ENCODE results near the gene CNBD2. TPM values are rescaled to one million over a fixed set of nuclear protein-coding genes. Genes with fewer than 3 reads are reported as not detected.
"Not testable (repeated sequence)": the region's sequence is repeated elsewhere in the genome, so short reads cannot be mapped to it uniquely, and the experiment has no call there.

The CNBD2 gene
- total and polyA plus RNA-seq, 10 of the 15 experiments (the other 5 are each of a cell fraction or from before 2014, with no cell fraction given): 0.86 to 7.4 (median 4.6) TPM

DNA sequence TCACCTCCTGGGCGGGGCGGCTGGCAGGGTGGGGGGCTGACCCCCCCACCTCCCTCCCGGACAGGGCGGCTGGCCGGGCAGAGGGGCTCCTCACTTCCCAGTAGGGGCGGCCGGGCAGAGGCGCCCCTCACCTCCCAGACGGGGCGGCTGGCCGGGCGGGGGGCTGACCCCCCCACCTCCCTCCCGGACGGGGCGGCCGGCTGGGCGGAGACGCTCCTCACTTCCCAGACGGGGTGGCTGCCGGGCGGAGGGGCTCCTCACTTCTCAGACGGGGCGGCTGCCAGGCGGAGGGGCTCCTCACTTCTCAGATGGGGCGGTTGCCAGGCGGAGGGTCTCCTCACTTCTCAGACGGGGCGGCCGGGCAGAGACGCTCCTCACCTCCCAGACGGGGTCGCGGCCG, 32.9 kb downstream of the CNBD2 start:
- DNase-seq (ENCODE audit: low read depth, low spot score); H3K9me3 ChIP-seq (replicated peaks; ENCODE audit: control insufficient read depth, insufficient read depth, low read length); H3K4me2 ChIP-seq (ENCODE audit: control insufficient read depth, insufficient read depth); H3K36me3 ChIP-seq (ENCODE audit: control insufficient read depth in 2 of 2, insufficient read depth in 2 of 2, low read length in 1 of 2); H4K20me1 ChIP-seq (ENCODE audit: control insufficient read depth, insufficient read depth); in situ Hi-C loops (cut with MboI); intact Hi-C loops (cut with micrococcal nuclease; ENCODE audit: unreplicated experiment); H3K4me1 ChIP-seq (ENCODE audit: control insufficient read depth, insufficient read depth, low read length); CTCF ChIA-PET; FAIRE-seq; RAD21 ChIA-PET (ENCODE audit: unreplicated experiment); H2AFZ ChIP-seq (ENCODE audit: control insufficient read depth, low read depth, low read length); H3K27ac ChIP-seq (ENCODE audit: control insufficient read depth, insufficient read depth); H3K9ac ChIP-seq (ENCODE audit: control insufficient read depth, insufficient read depth, low read length); H3K4me3 ChIP-seq; H3K79me2 ChIP-seq (ENCODE audit: control insufficient read depth, insufficient read depth, low read length); ATAC-seq; SMC1A ChIA-PET (ENCODE audit: uncharacterized antibody, unreplicated experiment); POLR2A ChIA-PET; H3K27me3 ChIP-seq (replicated peaks in 1 of 2; ENCODE audit: control insufficient read depth in 2 of 2, insufficient read depth in 2 of 2, low read length in 1 of 2); BruUV-seq (replicated peaks): not testable (repeated sequence)
- WGBS (ENCODE audit: insufficient coverage, insufficient replicate concordance, low lambda C conversion rate, missing lambda C conversion rate): 84% methylated on average over 11 of the region's 34 CpGs

DNA sequence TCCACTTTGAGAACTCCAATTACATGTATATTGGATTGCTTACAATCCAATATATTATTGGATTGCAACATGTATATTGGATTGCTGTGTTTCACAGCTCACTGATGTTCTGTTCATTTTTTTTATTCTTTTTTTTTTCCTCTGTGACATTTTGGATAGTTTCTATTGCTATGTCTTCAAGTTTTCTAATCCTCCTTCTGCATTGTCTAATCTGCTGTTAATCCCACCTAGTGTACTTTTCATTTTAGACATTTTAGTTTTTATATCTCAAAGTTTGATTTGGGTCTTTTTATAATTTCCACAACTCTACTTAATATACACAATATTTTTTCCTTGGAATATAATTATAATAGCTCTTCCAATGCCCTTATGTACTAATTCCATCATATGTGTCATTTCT, 34.5 kb downstream of the CNBD2 start:
- no peak for FAIRE-seq
- DNase-seq (ENCODE audit: low read depth, low spot score): no peak
- Histone ChIP-seq H3K4me2 (ENCODE audit: control insufficient read depth, insufficient read depth) (no peak overlapping the region), H3K9me3 (replicated peaks; ENCODE audit: control insufficient read depth, insufficient read depth, low read length) (no peaks in the 10 kb centered on the region; the same call in 2 of the 3 replicates), H2AFZ (ENCODE audit: control insufficient read depth, low read depth, low read length) (no peak overlapping the region), H3K27me3 (replicated peaks in 1 of 2; ENCODE audit: control insufficient read depth in 2 of 2, insufficient read depth in 2 of 2, low read length in 1 of 2) (no peaks in the 10 kb centered on the region), H3K79me2 (ENCODE audit: control insufficient read depth, insufficient read depth, low read length) (no peaks in the 10 kb centered on the region), H3K9ac (ENCODE audit: control insufficient read depth, insufficient read depth, low read length) (no peak overlapping the region), H4K20me1 (ENCODE audit: control insufficient read depth, insufficient read depth) (no peaks in the 10 kb centered on the region), H3K27ac (ENCODE audit: control insufficient read depth, insufficient read depth) (no peak overlapping the region), H3K4me3 (no peak overlapping the region), H3K36me3 (ENCODE audit: control insufficient read depth in 2 of 2, insufficient read depth in 2 of 2, low read length in 1 of 2) (no peaks in the 10 kb centered on the region), H3K4me1 (ENCODE audit: control insufficient read depth, insufficient read depth, low read length) (no peaks in the 10 kb centered on the region)
- intact Hi-C loops (cut with micrococcal nuclease; ENCODE audit: unreplicated experiment) (no loop called here), in situ Hi-C loops (cut with MboI) (no loop called here)
- ChIA-PET POLR2A (no interaction called here), CTCF (interaction anchor here (1.7 to 3.3 kb wide), 2 partner anchors 9 to 135 kb away, joined by 12 to 24 read pairs; no protein-coding TSS in a partner anchor), SMC1A (ENCODE audit: uncharacterized antibody, unreplicated experiment) (interaction anchor here (0.8 to 1.0 kb wide), 2 partner anchors 10 to 64 kb away, joined by 3 to 4 read pairs; no protein-coding TSS in a partner anchor), RAD21 (ENCODE audit: unreplicated experiment) (no interaction called here)
- no peak for ATAC-seq
- no TSS peak for BruUV-seq (replicated peaks)
- TF ChIP-seq HDAC6 (IDR thresholded peaks at IDR 0.05; ENCODE audit: unreplicated experiment) (no peak), ESRRA (IDR thresholded peaks at IDR 0.05; ENCODE audit: low read length) (no peak), TCF7 (IDR thresholded peaks at IDR 0.05; ENCODE audit: borderline replicate concordance) (no peak), NFXL1 (IDR thresholded peaks at IDR 0.05; ENCODE audit: borderline replicate concordance) (no peak), LARP7 (IDR thresholded peaks at IDR 0.05) (no peak), KAT2A (conservative IDR thresholded peaks at IDR 0.05; ENCODE audit: control insufficient read depth, low read depth, low read length) (no peak), ZNF384 (IDR thresholded peaks at IDR 0.05; ENCODE audit: borderline replicate concordance, low read depth, low read length) (no peak), RB1 (IDR thresholded peaks at IDR 0.05; ENCODE audit: borderline replicate concordance) (no peak), SMARCA5 (IDR thresholded peaks at IDR 0.05) (no peak), NR2F1 (conservative IDR thresholded peaks at IDR 0.05) (no peak)
- TF ChIP-seq, protein P1, sequence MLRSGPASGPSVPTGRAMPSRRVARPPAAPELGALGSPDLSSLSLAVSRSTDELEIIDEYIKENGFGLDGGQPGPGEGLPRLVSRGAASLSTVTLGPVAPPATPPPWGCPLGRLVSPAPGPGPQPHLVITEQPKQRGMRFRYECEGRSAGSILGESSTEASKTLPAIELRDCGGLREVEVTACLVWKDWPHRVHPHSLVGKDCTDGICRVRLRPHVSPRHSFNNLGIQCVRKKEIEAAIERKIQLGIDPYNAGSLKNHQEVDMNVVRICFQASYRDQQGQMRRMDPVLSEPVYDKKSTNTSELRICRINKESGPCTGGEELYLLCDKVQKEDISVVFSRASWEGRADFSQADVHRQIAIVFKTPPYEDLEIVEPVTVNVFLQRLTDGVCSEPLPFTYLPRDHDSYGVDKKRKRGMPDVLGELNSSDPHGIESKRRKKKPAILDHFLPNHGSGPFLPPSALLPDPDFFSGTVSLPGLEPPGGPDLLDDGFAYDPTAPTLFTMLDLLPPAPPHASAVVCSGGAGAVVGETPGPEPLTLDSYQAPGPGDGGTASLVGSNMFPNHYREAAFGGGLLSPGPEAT (IDR thresholded peaks at IDR 0.05; ENCODE audit: low read depth): no peak
- TF ChIP-seq, protein P2, sequence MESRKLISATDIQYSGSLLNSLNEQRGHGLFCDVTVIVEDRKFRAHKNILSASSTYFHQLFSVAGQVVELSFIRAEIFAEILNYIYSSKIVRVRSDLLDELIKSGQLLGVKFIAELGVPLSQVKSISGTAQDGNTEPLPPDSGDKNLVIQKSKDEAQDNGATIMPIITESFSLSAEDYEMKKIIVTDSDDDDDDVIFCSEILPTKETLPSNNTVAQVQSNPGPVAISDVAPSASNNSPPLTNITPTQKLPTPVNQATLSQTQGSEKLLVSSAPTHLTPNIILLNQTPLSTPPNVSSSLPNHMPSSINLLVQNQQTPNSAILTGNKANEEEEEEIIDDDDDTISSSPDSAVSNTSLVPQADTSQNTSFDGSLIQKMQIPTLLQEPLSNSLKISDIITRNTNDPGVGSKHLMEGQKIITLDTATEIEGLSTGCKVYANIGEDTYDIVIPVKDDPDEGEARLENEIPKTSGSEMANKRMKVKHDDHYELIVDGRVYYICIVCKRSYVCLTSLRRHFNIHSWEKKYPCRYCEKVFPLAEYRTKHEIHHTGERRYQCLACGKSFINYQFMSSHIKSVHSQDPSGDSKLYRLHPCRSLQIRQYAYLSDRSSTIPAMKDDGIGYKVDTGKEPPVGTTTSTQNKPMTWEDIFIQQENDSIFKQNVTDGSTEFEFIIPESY (IDR thresholded peaks at IDR 0.05): no peak
- TF ChIP-seq, protein P3, sequence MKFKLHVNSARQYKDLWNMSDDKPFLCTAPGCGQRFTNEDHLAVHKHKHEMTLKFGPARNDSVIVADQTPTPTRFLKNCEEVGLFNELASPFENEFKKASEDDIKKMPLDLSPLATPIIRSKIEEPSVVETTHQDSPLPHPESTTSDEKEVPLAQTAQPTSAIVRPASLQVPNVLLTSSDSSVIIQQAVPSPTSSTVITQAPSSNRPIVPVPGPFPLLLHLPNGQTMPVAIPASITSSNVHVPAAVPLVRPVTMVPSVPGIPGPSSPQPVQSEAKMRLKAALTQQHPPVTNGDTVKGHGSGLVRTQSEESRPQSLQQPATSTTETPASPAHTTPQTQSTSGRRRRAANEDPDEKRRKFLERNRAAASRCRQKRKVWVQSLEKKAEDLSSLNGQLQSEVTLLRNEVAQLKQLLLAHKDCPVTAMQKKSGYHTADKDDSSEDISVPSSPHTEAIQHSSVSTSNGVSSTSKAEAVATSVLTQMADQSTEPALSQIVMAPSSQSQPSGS (IDR thresholded peaks at IDR 0.05; ENCODE audit: low read length): no peak

Data from GM12878 (cell line).